ENCODE results near the gene SDF4. TPM values are rescaled to one million over a fixed set of nuclear protein-coding genes. Genes with fewer than 3 reads are reported as not detected.

The SDF4 gene
- total RNA-seq, 1 donor from 2014 or later, result 74.2 TPM

DNA sequence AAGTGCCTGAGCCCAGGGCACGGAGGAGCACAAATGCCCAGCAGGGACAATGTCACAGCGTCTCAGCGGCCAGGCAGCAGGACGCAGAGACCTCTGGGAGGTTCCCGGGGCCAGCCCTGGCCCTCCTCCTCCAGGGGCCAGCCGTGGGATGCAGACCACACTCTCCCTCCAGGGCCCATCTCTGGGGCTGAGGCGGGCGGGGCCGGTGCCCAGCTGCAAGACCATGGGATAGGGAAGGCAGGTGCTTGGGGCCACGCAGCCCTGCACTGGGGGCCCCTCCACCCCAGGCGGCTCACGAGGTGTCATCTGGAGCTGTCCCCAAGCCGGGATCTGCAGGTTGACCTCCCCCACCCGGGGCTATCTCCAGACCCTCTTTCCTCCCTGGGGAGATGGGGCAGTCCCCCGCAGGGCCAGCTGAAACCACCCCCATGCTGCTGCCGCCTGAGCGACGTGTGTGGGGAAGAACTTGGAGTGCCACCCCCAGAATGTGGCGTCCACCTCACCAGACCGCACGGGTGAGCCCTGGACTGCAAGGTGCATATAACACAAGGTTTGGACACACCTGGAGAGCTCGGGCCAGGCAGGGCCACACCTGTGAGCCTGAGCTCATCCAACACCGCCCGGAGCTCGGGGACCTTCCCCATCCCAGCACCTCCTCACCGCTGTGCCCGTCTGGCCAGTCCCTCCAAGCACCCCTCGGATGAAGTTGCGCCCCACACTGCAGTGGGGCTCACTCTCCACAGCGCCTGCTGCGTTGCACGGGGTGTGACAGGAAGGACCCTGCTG is 62.2 kb downstream of the SDF4 start:
- no peaks in the 10 kb centered on the region for H3K36me3 ChIP-seq
- no peak overlapping the region for H3K27ac ChIP-seq
- no peak for DNase-seq (ENCODE audit: extremely low spot score in 2 of 2)
- H3K4me1 ChIP-seq, result peaks cover 14% of the 10 kb centered on the region
- H3K4me3 ChIP-seq, result no peak overlapping the region
- TF ChIP-seq POLR2AphosphoS5 (IDR thresholded peaks at IDR 0.05; ENCODE audit: insufficient read depth in 1 of 2, low read depth in 1 of 2) (no peak), POLR2A (IDR thresholded peaks at IDR 0.05) (no peak)
- TF ChIP-seq, protein P1, sequence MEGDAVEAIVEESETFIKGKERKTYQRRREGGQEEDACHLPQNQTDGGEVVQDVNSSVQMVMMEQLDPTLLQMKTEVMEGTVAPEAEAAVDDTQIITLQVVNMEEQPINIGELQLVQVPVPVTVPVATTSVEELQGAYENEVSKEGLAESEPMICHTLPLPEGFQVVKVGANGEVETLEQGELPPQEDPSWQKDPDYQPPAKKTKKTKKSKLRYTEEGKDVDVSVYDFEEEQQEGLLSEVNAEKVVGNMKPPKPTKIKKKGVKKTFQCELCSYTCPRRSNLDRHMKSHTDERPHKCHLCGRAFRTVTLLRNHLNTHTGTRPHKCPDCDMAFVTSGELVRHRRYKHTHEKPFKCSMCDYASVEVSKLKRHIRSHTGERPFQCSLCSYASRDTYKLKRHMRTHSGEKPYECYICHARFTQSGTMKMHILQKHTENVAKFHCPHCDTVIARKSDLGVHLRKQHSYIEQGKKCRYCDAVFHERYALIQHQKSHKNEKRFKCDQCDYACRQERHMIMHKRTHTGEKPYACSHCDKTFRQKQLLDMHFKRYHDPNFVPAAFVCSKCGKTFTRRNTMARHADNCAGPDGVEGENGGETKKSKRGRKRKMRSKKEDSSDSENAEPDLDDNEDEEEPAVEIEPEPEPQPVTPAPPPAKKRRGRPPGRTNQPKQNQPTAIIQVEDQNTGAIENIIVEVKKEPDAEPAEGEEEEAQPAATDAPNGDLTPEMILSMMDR (IDR thresholded peaks at IDR 0.05), result no peak
- intact Hi-C loops (cut with DNase I), result no loop called here
- H3K9me3 ChIP-seq, result no peaks in the 10 kb centered on the region
- no peaks in the 10 kb centered on the region for H3K27me3 ChIP-seq

DNA sequence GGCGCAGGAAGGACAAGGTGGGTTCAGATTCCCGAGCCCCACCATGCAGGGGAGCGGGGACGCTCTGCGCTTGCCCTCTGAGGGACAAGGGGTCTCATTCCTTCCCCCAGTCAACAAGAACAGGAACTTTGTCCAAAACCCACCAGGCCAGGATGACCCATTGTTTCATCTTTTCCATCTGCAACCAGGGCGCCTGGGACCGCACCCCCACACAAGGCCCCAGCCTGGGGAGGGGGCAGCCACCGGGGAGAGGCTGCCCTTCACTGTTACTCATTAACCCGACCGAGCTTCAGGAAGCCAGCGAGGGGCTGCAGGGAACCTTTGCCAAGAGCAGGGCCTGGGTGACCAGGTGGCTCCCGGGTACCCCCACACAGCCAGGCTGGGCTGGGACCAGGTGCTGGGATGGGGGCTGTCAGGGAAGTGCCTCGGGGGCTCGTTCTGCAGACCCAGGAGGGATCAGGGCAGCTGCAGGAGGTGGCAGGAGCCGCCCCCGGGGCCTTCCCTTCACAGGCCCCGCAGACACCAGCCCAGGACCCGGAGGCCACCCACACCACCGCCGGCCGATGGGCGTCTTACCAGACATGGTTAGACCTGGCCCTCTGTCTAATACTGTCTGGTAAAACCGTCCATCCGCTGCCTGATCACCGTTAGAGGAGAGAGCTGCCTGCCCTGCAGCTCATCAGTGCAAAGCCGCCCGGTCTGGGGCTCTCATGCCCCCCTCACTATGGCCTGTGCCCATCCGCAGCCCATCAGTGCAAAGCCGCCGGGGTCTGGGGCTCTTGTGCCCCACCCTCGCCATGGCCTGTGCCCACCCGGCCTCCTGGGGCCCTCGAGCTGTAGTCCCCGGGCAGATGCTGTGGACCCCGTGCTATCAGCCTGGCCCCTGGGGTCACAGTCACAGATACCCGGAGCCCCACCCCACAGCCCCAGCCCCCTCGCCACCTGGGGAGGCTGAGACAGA is 63.1 kb downstream of the SDF4 start:
- Histone ChIP-seq H3K4me3 (no peak overlapping the region), H3K9me3 (no peaks in the 10 kb centered on the region), H3K27ac (no peak overlapping the region), H3K36me3 (no peaks in the 10 kb centered on the region), H3K4me1 (peaks cover 14% of the 10 kb centered on the region), H3K27me3 (no peaks in the 10 kb centered on the region)
- TF ChIP-seq, protein P1 (IDR thresholded peaks at IDR 0.05), result no peak
- TF ChIP-seq POLR2AphosphoS5 (IDR thresholded peaks at IDR 0.05; ENCODE audit: insufficient read depth in 1 of 2, low read depth in 1 of 2) (no peak), POLR2A (IDR thresholded peaks at IDR 0.05) (no peak)
- DNase-seq (ENCODE audit: extremely low spot score in 2 of 2), result no peak
- intact Hi-C loops (cut with DNase I), result no loop called here

DNA sequence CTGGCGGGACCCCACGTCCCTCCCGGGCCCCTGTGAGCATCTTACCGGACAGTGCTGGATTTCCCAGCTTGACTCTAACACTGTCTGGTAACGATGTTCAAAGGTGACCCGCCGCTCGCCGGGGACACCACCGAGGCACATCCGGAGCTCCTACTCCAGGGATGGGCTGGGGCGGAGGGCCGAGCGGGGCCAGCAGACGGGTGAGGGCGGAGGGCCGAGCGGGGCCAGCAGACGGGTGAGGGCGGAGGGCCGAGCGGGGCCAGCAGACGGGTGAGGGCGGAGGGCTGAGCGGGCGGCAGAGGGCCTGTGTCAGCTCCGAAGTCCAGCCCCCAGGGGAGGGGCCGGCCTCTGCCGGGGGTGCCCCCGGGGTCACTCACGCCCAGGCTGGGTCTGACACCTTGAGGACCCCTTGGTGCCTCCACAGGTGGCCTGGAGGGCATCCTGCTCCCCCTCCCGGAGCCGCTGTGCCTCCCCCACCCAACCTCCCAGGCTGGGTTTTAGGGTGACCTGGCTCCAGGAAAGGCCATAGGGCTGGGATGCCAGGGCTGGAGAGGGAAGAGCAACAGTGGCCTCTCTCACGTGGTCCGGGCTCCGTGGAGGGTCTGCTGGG is 63.9 kb downstream of the SDF4 start:
- TF ChIP-seq, protein P1 (IDR thresholded peaks at IDR 0.05), result no peak
- TF ChIP-seq POLR2A (IDR thresholded peaks at IDR 0.05), result no peak
- no peak for TF ChIP-seq POLR2AphosphoS5 (IDR thresholded peaks at IDR 0.05; ENCODE audit: insufficient read depth in 1 of 2, low read depth in 1 of 2)
- Histone ChIP-seq H3K27ac (no peak overlapping the region), H3K4me3 (no peak overlapping the region), H3K27me3 (no peaks in the 10 kb centered on the region), H3K9me3 (no peaks in the 10 kb centered on the region), H3K36me3 (no peaks in the 10 kb centered on the region), H3K4me1 (peaks cover 14% of the 10 kb centered on the region)
- DNase-seq (ENCODE audit: extremely low spot score in 2 of 2), result no peak
- intact Hi-C loops (cut with DNase I), result no loop called here

DNA sequence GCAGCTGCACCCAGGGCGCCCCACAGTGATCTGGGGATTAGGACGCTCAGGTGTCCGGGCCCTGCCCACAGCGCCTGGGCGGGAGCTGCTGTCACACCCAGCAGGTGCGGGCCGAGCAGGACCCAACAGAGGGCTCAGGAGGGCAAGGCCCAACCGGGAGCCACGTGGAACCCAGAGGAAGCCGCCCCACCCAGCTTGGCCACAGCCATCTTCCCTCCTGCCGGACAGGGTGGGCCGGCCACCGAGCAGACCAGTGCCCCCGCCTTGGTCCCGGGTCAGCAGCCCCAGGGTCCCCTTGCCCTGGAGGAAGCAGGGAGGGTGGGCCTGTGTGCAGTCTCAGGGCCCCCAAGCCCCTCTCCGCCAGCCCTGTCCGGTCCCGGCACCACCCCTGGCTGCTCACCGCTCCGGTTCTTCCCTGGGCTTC is 64.4 kb downstream of the SDF4 start:
- H3K4me1 ChIP-seq, result peaks cover 14% of the 10 kb centered on the region
- no peaks in the 10 kb centered on the region for H3K36me3 ChIP-seq
- DNase-seq (ENCODE audit: extremely low spot score in 2 of 2), result no peak
- no peak overlapping the region for H3K27ac ChIP-seq
- H3K4me3 ChIP-seq, result no peak overlapping the region
- no peaks in the 10 kb centered on the region for H3K27me3 ChIP-seq
- TF ChIP-seq POLR2AphosphoS5 (IDR thresholded peaks at IDR 0.05; ENCODE audit: insufficient read depth in 1 of 2, low read depth in 1 of 2) (no peak), POLR2A (IDR thresholded peaks at IDR 0.05) (no peak)
- TF ChIP-seq, protein P1 (IDR thresholded peaks at IDR 0.05), result no peak
- no peaks in the 10 kb centered on the region for H3K9me3 ChIP-seq
- intact Hi-C loops (cut with DNase I), result no loop called here

MicroRNAs encoded within 50 kb of the gene (microRNA counts, 767-probe panel; counts per million panel counts)
- microRNA hsa-miR-200a-3p (3,684 to 5,397 counts per million in 2 donors), microRNA hsa-miR-200b-3p (6,286 to 7,923 counts per million in 2 donors), microRNA hsa-miR-429 (238 to 261 counts per million in 2 donors)

Small RNA genes within 50 kb of the gene (microRNA-seq; reads per million reads assigned to microRNA genes)
- gene MIR200A (ENCODE audit: borderline number of aligned reads, borderline replicate concordance) (629 reads per million, percentile 72 among the genes with 10 or more reads in this experiment), gene MIR200B (ENCODE audit: borderline number of aligned reads, borderline replicate concordance) (8,653 reads per million, percentile 92 among the genes with 10 or more reads in this experiment), gene MIR429 (ENCODE audit: borderline number of aligned reads, borderline replicate concordance) (557 reads per million, percentile 71 among the genes with 10 or more reads in this experiment)

Small RNA genes within 50 kb of the gene (small RNA-seq; reads per million reads assigned to genes)
- gene MIR200A (1.9 reads per million, percentile 56 among the genes with 10 or more reads in this experiment), gene MIR200B (25.1 reads per million, percentile 95 among the genes with 10 or more reads in this experiment), gene MIR429 (1.2 reads per million, percentile 31 among the genes with 10 or more reads in this experiment)

Other genes with a start within 250 kb of the SDF4 start
- not detected for gene PERM1, start 249.9 kb downstream of the SDF4 start, total RNA-seq
- 34.6 TPM for gene HES4, start 231.9 kb downstream of the SDF4 start, total RNA-seq
- gene ISG15, start 218.5 kb downstream of the SDF4 start, total RNA-seq, result 29.0 TPM
- gene AGRN, start 211.9 kb downstream of the SDF4 start, total RNA-seq, result 25.5 TPM
- gene RNF223, start 157.7 kb downstream of the SDF4 start, total RNA-seq, result 4.9 TPM
- 11.8 TPM for gene C1orf159, start 115.9 kb downstream of the SDF4 start, total RNA-seq
- not detected for gene TTLL10, start 58.1 kb downstream of the SDF4 start, total RNA-seq
- gene TNFRSF18, start 25.4 kb downstream of the SDF4 start, total RNA-seq, result 4.4 TPM
- gene TNFRSF4, start 17.8 kb downstream of the SDF4 start, total RNA-seq, result not detected
- 11.0 TPM for gene B3GALT6, start 236 bp upstream of the SDF4 start, total RNA-seq
- gene C1QTNF12, start 14.7 kb upstream of the SDF4 start, total RNA-seq, result not detected
- gene UBE2J2, start 41.9 kb upstream of the SDF4 start, total RNA-seq, result 56.7 TPM
- gene SCNN1D, start 48.4 kb upstream of the SDF4 start, total RNA-seq, result 8.6 TPM
- 68.5 TPM for gene ACAP3, start 75.9 kb upstream of the SDF4 start, total RNA-seq
- 31.2 TPM for gene PUSL1, start 76.6 kb upstream of the SDF4 start, total RNA-seq
- gene INTS11, start 92.7 kb upstream of the SDF4 start, total RNA-seq, result 142 TPM
- gene CPTP, start 92.8 kb upstream of the SDF4 start, total RNA-seq, result 20.9 TPM
- gene TAS1R3, start 99.3 kb upstream of the SDF4 start, total RNA-seq, result 0.74 TPM
- 72.4 TPM for gene DVL1, start 117.4 kb upstream of the SDF4 start, total RNA-seq
- gene MXRA8, start 126.6 kb upstream of the SDF4 start, total RNA-seq, result 136 TPM
- gene AURKAIP1, start 143.2 kb upstream of the SDF4 start, total RNA-seq, result 94.5 TPM
- 319 TPM for gene CCNL2, start 167.3 kb upstream of the SDF4 start, total RNA-seq
- 84.2 TPM for gene MRPL20, start 175.3 kb upstream of the SDF4 start, total RNA-seq
- 3.2 TPM for gene ANKRD65, start 189.3 kb upstream of the SDF4 start, total RNA-seq
- 35.8 TPM for gene VWA1, start 203.7 kb upstream of the SDF4 start, total RNA-seq
- not detected for gene ATAD3C, start 217.7 kb upstream of the SDF4 start, total RNA-seq
- 17.7 TPM for gene ATAD3B, start 239.8 kb upstream of the SDF4 start, total RNA-seq

Measured in vagina (tissue), 2 donors.